SK-N-SH (cell line): ENCODE results near the gene RALBP1. TPM values are rescaled to one million over a fixed set of nuclear protein-coding genes. Genes with fewer than 3 reads are reported as not detected.

Experiments used
- CTCF ChIA-PET: fragments of 300-600, 350-600 bp; formaldehyde crosslinking; extraction: SDS; loops from one replicate; lab custom pipeline; 2021; lab: Yijun Ruan, JAX
- POLR2A ChIA-PET: fragments of 350-600 bp; sonication (Branson Sonifier 250); formaldehyde crosslinking; extraction: SDS; loops from one replicate; lab custom pipeline; 2020; ENCODE audit warnings: antibody characterized with exemption, inconsistent platforms; lab: Yijun Ruan, JAX
- DNase-seq: peaks from one replicate; pipeline ENCODE4 v3.0.0; 2012
- H2AFZ ChIP-seq: fragments of 200-600 bp; sonication (generic); 2 replicates; pipeline ENCODE4 v1.8.1; 2016; ENCODE audit warnings: antibody characterized with exemption, mild to moderate bottlenecking, low read depth
- H3F3A ChIP-seq: fragments of 200-600 bp; sonication (generic); replicated peaks from 2 replicates; pipeline ENCODE3; 2016; ENCODE audit warnings: antibody characterized with exemption, mild to moderate bottlenecking; ENCODE audit not compliant: insufficient read depth
- H3K27ac ChIP-seq, 2 experiments: fragments of 200-500 bp in 1 of 2; fragments of 200-600 bp in 1 of 2; sonication (Bioruptor generic) in 1 of 2; sonication (generic), shearing (Covaris generic) in 1 of 2; 2 replicates each; pipeline versions ENCODE4 v1.5.1 to v1.6.1; 2014 to 2016; ENCODE audit warnings: low read depth in 2 of 2, inconsistent platforms in 1 of 2, low read length in 1 of 2, mild to moderate bottlenecking in 1 of 2, mixed read lengths in 1 of 2
- H3K27me3 ChIP-seq: fragments of 200-600 bp; sonication (generic), shearing (Covaris generic); 2 replicates; pipeline ENCODE4 v1.6.1; 2016; ENCODE audit warnings: mixed run types; ENCODE audit not compliant: insufficient read depth
- H3K36me3 ChIP-seq, 2 experiments: fragments of 200-500 bp in 1 of 2; fragments of 200-600 bp in 1 of 2; sonication (Bioruptor generic) in 1 of 2; sonication (generic) in 1 of 2; replicated peaks in 1 of 2; 2 replicates each; pipeline versions ENCODE3 to v1.5.1; 2014 to 2016; ENCODE audit warnings: low read length in 1 of 2, mild to moderate bottlenecking in 1 of 2; ENCODE audit not compliant: insufficient read depth in 2 of 2, control insufficient read depth in 1 of 2
- H3K4me1 ChIP-seq, 2 experiments: fragments of 200-500 bp in 1 of 2; fragments of 200-600 bp in 1 of 2; sonication (Bioruptor generic) in 1 of 2; sonication (generic), shearing (Covaris generic) in 1 of 2; 2 replicates each; pipeline versions ENCODE4 v1.5.1 to v1.6.1; 2014 to 2016; ENCODE audit warnings: low read depth in 1 of 2, low read length in 1 of 2, mixed run types in 1 of 2; ENCODE audit not compliant: insufficient read depth in 2 of 2, control insufficient read depth in 1 of 2
- H3K4me2 ChIP-seq: fragments of 200-600 bp; sonication (generic), shearing (Covaris generic); 2 replicates; pipeline ENCODE4 v1.6.1; 2017; ENCODE audit warnings: mixed run types
- H3K4me3 ChIP-seq, 2 experiments: fragments of 200-500 bp in 1 of 2; fragments of 200-600 bp in 1 of 2; sonication (Bioruptor generic) in 1 of 2; sonication (generic), shearing (Covaris generic) in 1 of 2; 2 replicates each; pipeline versions ENCODE4 v1.5.1 to v1.8.1; 2014 to 2016; ENCODE audit warnings: low read depth in 2 of 2, inconsistent platforms in 1 of 2, low read length in 1 of 2, mild to moderate bottlenecking in 1 of 2, mixed read lengths in 1 of 2, moderate library complexity in 1 of 2
- H3K79me2 ChIP-seq: fragments of 200-600 bp; sonication (generic); 2 replicates; pipeline ENCODE4 v1.8.1; 2017; ENCODE audit warnings: mild to moderate bottlenecking; ENCODE audit not compliant: insufficient read depth
- H3K9ac ChIP-seq: fragments of 200-600 bp; sonication (generic); 2 replicates; pipeline ENCODE4 v1.6.1; 2017; ENCODE audit warnings: mixed run types
- H3K9me2 ChIP-seq: fragments of 200-600 bp; sonication (generic); 2 replicates; pipeline ENCODE4 v1.6.1; 2017; ENCODE audit warnings: mixed run types
- H3K9me3 ChIP-seq: fragments of 200-600 bp; sonication (generic); 2 replicates; pipeline ENCODE4 v1.6.1; 2017; ENCODE audit warnings: mixed run types, mild to moderate bottlenecking, moderate library complexity
- H4K20me1 ChIP-seq: fragments of 200-600 bp; sonication (generic); 2 replicates; pipeline ENCODE4 v1.6.1; 2017; ENCODE audit warnings: mild to moderate bottlenecking, mixed run types; ENCODE audit not compliant: insufficient read depth
- CHD2 ChIP-seq: fragments of 150-350 bp; IDR thresholded peaks from 2 replicates; pipeline ENCODE4 v1.6.1; 2018; ENCODE audit warnings: low read length; ENCODE audit not compliant: partially characterized antibody
- ELF1 ChIP-seq: IDR thresholded peaks from 2 replicates; pipeline ENCODE4 v1.4.0; 2012
- EP300 ChIP-seq, 2 experiments: IDR thresholded peaks; 2 replicates each; pipeline versions ENCODE4 v1.4.0 to v1.6.1; 2012; ENCODE audit warnings: borderline replicate concordance in 1 of 2, low read depth in 1 of 2, low read length in 1 of 2
- EZH2phosphoT487 ChIP-seq: fragments of 200-600 bp; sonication (generic); IDR thresholded peaks from 2 replicates; pipeline ENCODE4 v1.6.1; 2017; ENCODE audit warnings: low read depth, mixed run types, mild to moderate bottlenecking, antibody characterized with exemption, moderate library complexity, borderline replicate concordance
- FOSL2 ChIP-seq: IDR thresholded peaks from 2 replicates; pipeline ENCODE4 v1.4.0; 2012; ENCODE audit warnings: low read depth, mild to moderate bottlenecking, moderate library complexity, borderline replicate concordance
- FOXJ3 ChIP-seq: sonication (generic); formaldehyde crosslinking; IDR thresholded peaks from 2 replicates; pipeline ENCODE4 v1.5.1; 2020; ENCODE audit warnings: mild to moderate bottlenecking, missing genetic modification reagents
- GABPA ChIP-seq: IDR thresholded peaks from 2 replicates; pipeline ENCODE4 v1.4.0; 2012; ENCODE audit warnings: low read depth, mild to moderate bottlenecking
- MEF2A ChIP-seq: IDR thresholded peaks from 2 replicates; pipeline ENCODE4 v1.4.0; 2012; ENCODE audit warnings: low read depth, borderline replicate concordance
- MXI1 ChIP-seq: IDR thresholded peaks from 2 replicates; pipeline ENCODE4 v1.6.1; 2012; ENCODE audit warnings: mild to moderate bottlenecking, low read depth, low read length, improper control_type of control experiment
- PBX3 ChIP-seq: IDR thresholded peaks from 2 replicates; pipeline ENCODE4; 2012
- POLR2AphosphoS5 ChIP-seq: IDR thresholded peaks from 2 replicates; pipeline ENCODE4 v1.6.1; 2012; ENCODE audit warnings: low read depth, low read length
- RCOR1 ChIP-seq: fragments of 150-350 bp; IDR thresholded peaks from 2 replicates; pipeline ENCODE4 v1.6.1; 2017; ENCODE audit warnings: antibody characterized with exemption, low read length
- RFX5 ChIP-seq: IDR thresholded peaks from 2 replicates; pipeline ENCODE4 v1.6.1; 2012; ENCODE audit warnings: mild to moderate bottlenecking, improper control_type of control experiment, low read length
- TAF1 ChIP-seq: IDR thresholded peaks from 2 replicates; pipeline ENCODE4 v1.6.1; 2012; ENCODE audit warnings: low read depth, mild to moderate bottlenecking, low read length, moderate library complexity, borderline replicate concordance
- TCF12 ChIP-seq: IDR thresholded peaks from 2 replicates; pipeline ENCODE4 v1.4.0; 2012
- TEAD4 ChIP-seq: IDR thresholded peaks from 2 replicates; pipeline ENCODE4 v1.4.0; 2012; ENCODE audit warnings: mild to moderate bottlenecking, borderline replicate concordance; ENCODE audit not compliant: insufficient read depth
- YY1 ChIP-seq: IDR thresholded peaks from 2 replicates; pipeline ENCODE4 v1.4.0; 2012; ENCODE audit warnings: low read depth, mild to moderate bottlenecking
- whole genome bisulfite sequencing: methylation state at CpG from one replicate; pipeline ENCODE4 v1.1.6; 2017; ENCODE audit warnings: low lambda C conversion rate; 5-methylcytosine and 5-hydroxymethylcytosine counted together
- polyA plus RNA-seq, 3 experiments: library from polyadenylated mRNA; depleted of rRNA; stranded (reverse); fragments of >200 nt; gene quantifications; 2 replicates each; pipeline ENCODE4 v1.2.3, GENCODE V29; 2012
- TF ChIP-seq, protein P1 (sequence below): fragments of 200-600 bp; sonication (generic); IDR thresholded peaks from 2 replicates; pipeline ENCODE4 v1.6.1; 2017; ENCODE audit warnings: antibody characterized with exemption, mild to moderate bottlenecking, moderate library complexity

RALBP1 gene
- polyA plus RNA-seq, 1 of the 3 experiments (the other 2 are of a cell fraction), result 43.8 TPM

GRCh38 chr18:9494778-9495331, 19.5 kb downstream of the RALBP1 start:
- Histone ChIP-seq H3K27ac (no peak overlapping the region), H3K9me2 (no peaks in the 10 kb centered on the region), H3F3A (no peaks in the 10 kb centered on the region), H2AFZ (no peak overlapping the region), H3K9me3 (no peaks in the 10 kb centered on the region), H4K20me1 (peaks cover 7% of the 10 kb centered on the region), H3K4me1 (no peaks in the 10 kb centered on the region; a peak in 1 of 4 replicates), H3K79me2 (peaks cover 99% of the 10 kb centered on the region), H3K4me2 (no peak overlapping the region), H3K27me3 (no peaks in the 10 kb centered on the region), H3K36me3 (peaks cover 0 to 6% of the 10 kb centered on the region in 2 experiments), H3K4me3 (no peak overlapping the region), H3K9ac (no peak overlapping the region)
- no peak for DNase-seq
- POLR2A ChIA-PET, result no interaction called here
- CTCF ChIA-PET, result no interaction called here
- TF ChIP-seq PBX3, result no peak
- TF ChIP-seq RFX5, result no peak
- no peak for TF ChIP-seq FOXJ3 (CRISPR knock-in tag)
- TF ChIP-seq CHD2, result no peak
- TF ChIP-seq, protein P1, sequence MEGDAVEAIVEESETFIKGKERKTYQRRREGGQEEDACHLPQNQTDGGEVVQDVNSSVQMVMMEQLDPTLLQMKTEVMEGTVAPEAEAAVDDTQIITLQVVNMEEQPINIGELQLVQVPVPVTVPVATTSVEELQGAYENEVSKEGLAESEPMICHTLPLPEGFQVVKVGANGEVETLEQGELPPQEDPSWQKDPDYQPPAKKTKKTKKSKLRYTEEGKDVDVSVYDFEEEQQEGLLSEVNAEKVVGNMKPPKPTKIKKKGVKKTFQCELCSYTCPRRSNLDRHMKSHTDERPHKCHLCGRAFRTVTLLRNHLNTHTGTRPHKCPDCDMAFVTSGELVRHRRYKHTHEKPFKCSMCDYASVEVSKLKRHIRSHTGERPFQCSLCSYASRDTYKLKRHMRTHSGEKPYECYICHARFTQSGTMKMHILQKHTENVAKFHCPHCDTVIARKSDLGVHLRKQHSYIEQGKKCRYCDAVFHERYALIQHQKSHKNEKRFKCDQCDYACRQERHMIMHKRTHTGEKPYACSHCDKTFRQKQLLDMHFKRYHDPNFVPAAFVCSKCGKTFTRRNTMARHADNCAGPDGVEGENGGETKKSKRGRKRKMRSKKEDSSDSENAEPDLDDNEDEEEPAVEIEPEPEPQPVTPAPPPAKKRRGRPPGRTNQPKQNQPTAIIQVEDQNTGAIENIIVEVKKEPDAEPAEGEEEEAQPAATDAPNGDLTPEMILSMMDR, result no peak
- no peak for TF ChIP-seq MXI1
- TF ChIP-seq GABPA, result no peak
- TF ChIP-seq TCF12, result no peak
- TF ChIP-seq MEF2A, result no peak
- TF ChIP-seq EP300 (IDR thresholded peaks at IDR 0.05; ENCODE audit: borderline replicate concordance in 1 of 2, low read depth in 1 of 2, low read length in 1 of 2), result no peak
- no peak for TF ChIP-seq ELF1
- TF ChIP-seq FOSL2, result no peak
- TF ChIP-seq TEAD4, result no peak
- TF ChIP-seq EZH2phosphoT487, result no peak
- no peak for TF ChIP-seq TAF1
- TF ChIP-seq YY1, result no peak
- no peak for TF ChIP-seq RCOR1
- TF ChIP-seq POLR2AphosphoS5, result no peak
- 91% methylated on average over 9 of the region's 9 CpGs for WGBS
